ENCODE results near the gene PPP2R2C. TPM values are rescaled to one million over a fixed set of nuclear protein-coding genes. Genes with fewer than 3 reads are reported as not detected.

Gene PPP2R2C
- total RNA-seq, 6 experiments from 2014 or later: 0.12 to 0.27 TPM; not detected in 4

DNA sequence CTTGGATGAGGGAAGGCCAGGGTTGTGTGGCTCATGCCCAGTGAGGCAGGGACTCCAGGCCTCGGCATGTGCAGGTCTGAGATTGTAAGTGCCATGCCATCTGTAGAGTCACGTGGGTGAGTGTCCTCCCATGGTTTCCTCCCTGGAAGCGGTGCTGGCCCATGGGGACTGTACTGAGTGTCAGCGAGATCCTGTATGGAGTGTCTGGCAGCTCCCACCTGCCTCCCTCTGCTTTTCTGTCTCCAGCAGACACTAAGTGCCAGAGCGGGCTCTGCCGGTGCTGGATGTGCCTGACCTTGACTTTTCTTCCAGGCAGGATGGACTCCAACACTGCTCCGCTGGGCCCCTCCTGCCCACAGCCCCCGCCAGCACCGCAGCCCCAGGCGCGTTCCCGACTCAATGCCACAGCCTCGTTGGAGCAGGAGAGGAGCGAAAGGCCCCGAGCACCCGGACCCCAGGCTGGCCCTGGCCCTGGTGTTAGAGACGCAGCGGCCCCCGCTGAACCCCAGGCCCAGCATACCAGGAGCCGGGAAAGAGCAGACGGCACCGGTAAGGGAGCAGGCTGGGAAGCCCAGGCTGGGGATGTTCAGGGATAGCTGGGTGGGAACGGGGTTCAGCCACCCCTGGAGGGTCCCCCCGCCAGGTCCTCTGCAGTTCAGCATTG, 195.1 kb downstream of the PPP2R2C start:
- Histone ChIP-seq H3K9me3 (no peaks in the 10 kb centered on the region), H3K4me1 (peaks cover 0 to 11% (median 5%) of the 10 kb centered on the region in 4 donors), H3K27me3 (no peaks in the 10 kb centered on the region), H3K27ac (no peak overlapping the region), H3K36me3 (no peaks in the 10 kb centered on the region), H3K4me3 (no peak overlapping the region)
- TF ChIP-seq CTCF (IDR thresholded peaks at IDR 0.05) (no peak), POLR2A (IDR thresholded peaks at IDR 0.05) (no peak)
- intact Hi-C loops (cut with DNase I): no loop called here
- 40% methylated on average over 1 of the region's 24 CpGs for WGBS (ENCODE audit: insufficient coverage, low coverage, low lambda C conversion rate, missing lambda C conversion rate)
- ATAC-seq: peak in 1 of 4 donors; percentile 9
- no peak for DNase-seq

- H3K27me3 ChIP-seq: no peaks in the 10 kb centered on the region
- intact Hi-C loops (cut with DNase I): no loop called here
- WGBS (ENCODE audit: insufficient coverage, low coverage, low lambda C conversion rate, missing lambda C conversion rate): 88% methylated on average over 4 of the region's 22 CpGs
- no peak for TF ChIP-seq POLR2A (IDR thresholded peaks at IDR 0.05)
- TF ChIP-seq CTCF (IDR thresholded peaks at IDR 0.05): no peak
- DNase-seq: no peak
- H3K36me3 ChIP-seq: no peaks in the 10 kb centered on the region
- ATAC-seq: no peak
- no peaks in the 10 kb centered on the region for H3K9me3 ChIP-seq
- no peak overlapping the region for H3K4me3 ChIP-seq
- peaks cover 0 to 11% (median 7%) of the 10 kb centered on the region in 4 donors for H3K4me1 ChIP-seq
- no peak overlapping the region for H3K27ac ChIP-seq
Measured at GRCh38 chr4:6275898-6276806, 196.3 kb downstream of the PPP2R2C start.

- no peak for ATAC-seq
- H3K27ac ChIP-seq: no peak overlapping the region
- WGBS (ENCODE audit: insufficient coverage, low coverage, low lambda C conversion rate, missing lambda C conversion rate): 85% methylated on average over 7 of the region's 10 CpGs
- no peak for DNase-seq
- no peak for TF ChIP-seq CTCF (IDR thresholded peaks at IDR 0.05)
- no peak for TF ChIP-seq POLR2A (IDR thresholded peaks at IDR 0.05)
- peaks cover 0 to 14% (median 8%) of the 10 kb centered on the region in 4 donors for H3K4me1 ChIP-seq
- intact Hi-C loops (cut with DNase I): no loop called here
- H3K9me3 ChIP-seq: no peaks in the 10 kb centered on the region
- no peaks in the 10 kb centered on the region for H3K36me3 ChIP-seq
- H3K4me3 ChIP-seq: no peak overlapping the region
- H3K27me3 ChIP-seq: no peaks in the 10 kb centered on the region
Measured at GRCh38 chr4:6275351-6275750, 197.1 kb downstream of the PPP2R2C start.

- no peak overlapping the region for H3K27ac ChIP-seq
- ATAC-seq: no peak
- H3K4me3 ChIP-seq: no peak overlapping the region
- H3K9me3 ChIP-seq: no peaks in the 10 kb centered on the region
- peaks cover 0 to 19% (median 5%) of the 10 kb centered on the region in 4 donors for H3K4me1 ChIP-seq
- TF ChIP-seq POLR2A (IDR thresholded peaks at IDR 0.05) (no peak), CTCF (IDR thresholded peaks at IDR 0.05) (no peak)
- no peaks in the 10 kb centered on the region for H3K27me3 ChIP-seq
- WGBS (ENCODE audit: insufficient coverage, low coverage, low lambda C conversion rate, missing lambda C conversion rate): no CpG with 5 or more reads among the region's 1 CpG
- DNase-seq: no peak
- intact Hi-C loops (cut with DNase I): no loop called here
- H3K36me3 ChIP-seq: no peaks in the 10 kb centered on the region
Measured at GRCh38 chr4:6273661-6273990, 198.8 kb downstream of the PPP2R2C start.

Measured in right lobe of liver (tissue), 6 donors.